ENCODE results near the gene USP10.

DNA sequence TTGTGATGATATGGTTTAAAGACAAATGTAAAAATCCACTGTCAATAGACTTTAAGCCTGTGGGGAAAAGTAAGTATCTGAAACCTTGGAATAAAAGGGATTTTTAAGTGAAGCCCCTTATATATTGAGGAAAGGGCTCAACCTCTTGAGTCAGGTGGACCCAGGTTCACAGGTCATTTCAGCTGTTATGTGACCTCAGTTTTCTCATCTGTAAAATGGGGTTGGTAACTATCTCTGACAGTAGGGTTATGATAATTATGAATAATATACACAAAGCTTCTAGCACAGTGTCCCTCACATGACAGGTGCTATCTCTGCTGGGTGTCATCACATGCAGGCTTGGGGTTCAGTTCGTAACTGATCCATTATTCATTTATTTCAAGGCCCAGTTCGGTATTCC, 57.0 kb downstream of the USP10 start:
- no peak for TF ChIP-seq EP300 (IDR thresholded peaks at IDR 0.05)
- TF ChIP-seq ESRRA (IDR thresholded peaks at IDR 0.05; ENCODE audit: borderline replicate concordance, low read length) = no peak
- no peak for TF ChIP-seq POLR2A (IDR thresholded peaks at IDR 0.05; ENCODE audit: low read length)
- TF ChIP-seq, protein P1, sequence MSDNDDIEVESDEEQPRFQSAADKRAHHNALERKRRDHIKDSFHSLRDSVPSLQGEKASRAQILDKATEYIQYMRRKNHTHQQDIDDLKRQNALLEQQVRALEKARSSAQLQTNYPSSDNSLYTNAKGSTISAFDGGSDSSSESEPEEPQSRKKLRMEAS (IDR thresholded peaks at IDR 0.05) = no peak
- TF ChIP-seq CTCF (IDR thresholded peaks at IDR 0.05) = no peak
- no peak for TF ChIP-seq ELK1 (IDR thresholded peaks at IDR 0.05; ENCODE audit: low read depth, low read length)
- no peak for TF ChIP-seq HDAC2 (IDR thresholded peaks at IDR 0.05)
- TF ChIP-seq, protein P2, sequence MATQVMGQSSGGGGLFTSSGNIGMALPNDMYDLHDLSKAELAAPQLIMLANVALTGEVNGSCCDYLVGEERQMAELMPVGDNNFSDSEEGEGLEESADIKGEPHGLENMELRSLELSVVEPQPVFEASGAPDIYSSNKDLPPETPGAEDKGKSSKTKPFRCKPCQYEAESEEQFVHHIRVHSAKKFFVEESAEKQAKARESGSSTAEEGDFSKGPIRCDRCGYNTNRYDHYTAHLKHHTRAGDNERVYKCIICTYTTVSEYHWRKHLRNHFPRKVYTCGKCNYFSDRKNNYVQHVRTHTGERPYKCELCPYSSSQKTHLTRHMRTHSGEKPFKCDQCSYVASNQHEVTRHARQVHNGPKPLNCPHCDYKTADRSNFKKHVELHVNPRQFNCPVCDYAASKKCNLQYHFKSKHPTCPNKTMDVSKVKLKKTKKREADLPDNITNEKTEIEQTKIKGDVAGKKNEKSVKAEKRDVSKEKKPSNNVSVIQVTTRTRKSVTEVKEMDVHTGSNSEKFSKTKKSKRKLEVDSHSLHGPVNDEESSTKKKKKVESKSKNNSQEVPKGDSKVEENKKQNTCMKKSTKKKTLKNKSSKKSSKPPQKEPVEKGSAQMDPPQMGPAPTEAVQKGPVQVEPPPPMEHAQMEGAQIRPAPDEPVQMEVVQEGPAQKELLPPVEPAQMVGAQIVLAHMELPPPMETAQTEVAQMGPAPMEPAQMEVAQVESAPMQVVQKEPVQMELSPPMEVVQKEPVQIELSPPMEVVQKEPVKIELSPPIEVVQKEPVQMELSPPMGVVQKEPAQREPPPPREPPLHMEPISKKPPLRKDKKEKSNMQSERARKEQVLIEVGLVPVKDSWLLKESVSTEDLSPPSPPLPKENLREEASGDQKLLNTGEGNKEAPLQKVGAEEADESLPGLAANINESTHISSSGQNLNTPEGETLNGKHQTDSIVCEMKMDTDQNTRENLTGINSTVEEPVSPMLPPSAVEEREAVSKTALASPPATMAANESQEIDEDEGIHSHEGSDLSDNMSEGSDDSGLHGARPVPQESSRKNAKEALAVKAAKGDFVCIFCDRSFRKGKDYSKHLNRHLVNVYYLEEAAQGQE (IDR thresholded peaks at IDR 0.05) = no peak
- TF ChIP-seq, protein P3, sequence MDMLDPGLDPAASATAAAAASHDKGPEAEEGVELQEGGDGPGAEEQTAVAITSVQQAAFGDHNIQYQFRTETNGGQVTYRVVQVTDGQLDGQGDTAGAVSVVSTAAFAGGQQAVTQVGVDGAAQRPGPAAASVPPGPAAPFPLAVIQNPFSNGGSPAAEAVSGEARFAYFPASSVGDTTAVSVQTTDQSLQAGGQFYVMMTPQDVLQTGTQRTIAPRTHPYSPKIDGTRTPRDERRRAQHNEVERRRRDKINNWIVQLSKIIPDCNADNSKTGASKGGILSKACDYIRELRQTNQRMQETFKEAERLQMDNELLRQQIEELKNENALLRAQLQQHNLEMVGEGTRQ (IDR thresholded peaks at IDR 0.05) = no peak
- TF ChIP-seq RFX5 (IDR thresholded peaks at IDR 0.05) = no peak
- no peak for TF ChIP-seq PHF8 (IDR thresholded peaks at IDR 0.05; ENCODE audit: borderline replicate concordance, low read depth)
- TF ChIP-seq MAFK (IDR thresholded peaks at IDR 0.05; ENCODE audit: partially characterized antibody) = no peak
- TF ChIP-seq KDM1A (IDR thresholded peaks at IDR 0.05; ENCODE audit: low read depth) = peak; percentile 54; the same call in 1 of the 2 replicates

Data from A549 (cell line).